ENCODE data around the gene RAX2.

- no peak for TF ChIP-seq POLR2A (IDR thresholded peaks at IDR 0.05)
- TF ChIP-seq, protein P1, sequence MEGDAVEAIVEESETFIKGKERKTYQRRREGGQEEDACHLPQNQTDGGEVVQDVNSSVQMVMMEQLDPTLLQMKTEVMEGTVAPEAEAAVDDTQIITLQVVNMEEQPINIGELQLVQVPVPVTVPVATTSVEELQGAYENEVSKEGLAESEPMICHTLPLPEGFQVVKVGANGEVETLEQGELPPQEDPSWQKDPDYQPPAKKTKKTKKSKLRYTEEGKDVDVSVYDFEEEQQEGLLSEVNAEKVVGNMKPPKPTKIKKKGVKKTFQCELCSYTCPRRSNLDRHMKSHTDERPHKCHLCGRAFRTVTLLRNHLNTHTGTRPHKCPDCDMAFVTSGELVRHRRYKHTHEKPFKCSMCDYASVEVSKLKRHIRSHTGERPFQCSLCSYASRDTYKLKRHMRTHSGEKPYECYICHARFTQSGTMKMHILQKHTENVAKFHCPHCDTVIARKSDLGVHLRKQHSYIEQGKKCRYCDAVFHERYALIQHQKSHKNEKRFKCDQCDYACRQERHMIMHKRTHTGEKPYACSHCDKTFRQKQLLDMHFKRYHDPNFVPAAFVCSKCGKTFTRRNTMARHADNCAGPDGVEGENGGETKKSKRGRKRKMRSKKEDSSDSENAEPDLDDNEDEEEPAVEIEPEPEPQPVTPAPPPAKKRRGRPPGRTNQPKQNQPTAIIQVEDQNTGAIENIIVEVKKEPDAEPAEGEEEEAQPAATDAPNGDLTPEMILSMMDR (IDR thresholded peaks at IDR 0.05): no peak
These were observed 46.9 kb upstream of the RAX2 start for GRCh38 chr19:3818918-3819317.

Measured in thyroid gland (tissue), 4 donors.